ENCODE data around the gene FGFR3. TPM values are rescaled to one million over a fixed set of nuclear protein-coding genes. Genes with fewer than 3 reads are reported as not detected.

FGFR3 gene
- total and polyA plus RNA-seq, 9 of the 15 experiments (the other 6 are each of a cell fraction or from before 2014, with no cell fraction given) = 1.2 to 60.4 (median 12.7) TPM

DNA sequence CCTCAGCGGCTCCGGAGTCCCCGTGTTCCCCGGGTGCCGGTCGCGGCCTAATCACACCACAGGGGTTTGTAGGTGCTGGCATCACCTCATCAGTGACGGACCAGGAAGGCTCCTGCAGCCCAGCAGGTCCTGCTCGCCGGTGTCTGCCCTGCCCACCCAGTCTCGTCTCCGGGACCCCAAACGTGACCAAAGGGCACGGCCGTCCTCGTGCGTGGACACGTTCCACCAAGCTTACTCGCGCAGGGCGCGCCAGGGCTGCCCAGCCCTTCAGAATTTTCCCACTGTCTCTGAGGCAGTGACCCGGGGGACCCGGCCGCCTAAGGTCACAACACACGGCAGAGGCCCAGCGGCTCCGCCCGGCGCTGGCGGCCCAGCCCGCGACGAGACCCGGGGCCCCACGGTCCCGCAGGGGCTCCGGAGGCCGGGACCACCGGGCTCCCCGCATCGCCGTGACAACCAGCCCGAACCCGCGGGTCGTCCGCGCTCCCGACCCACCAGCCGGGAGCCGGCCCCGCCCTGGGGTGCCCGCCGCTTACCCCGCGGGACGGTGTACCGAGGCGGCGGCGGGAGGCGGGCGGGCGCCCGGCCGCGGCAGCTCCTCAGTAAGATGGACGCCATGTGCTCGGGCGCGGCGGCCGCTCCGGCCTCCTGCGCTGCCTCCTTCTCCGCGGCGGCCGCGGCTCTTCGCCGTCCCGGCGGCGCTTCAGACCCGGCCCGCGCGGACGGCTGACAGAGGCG is 62.4 kb downstream of the FGFR3 start (continued):
- TF ChIP-seq, protein P1, sequence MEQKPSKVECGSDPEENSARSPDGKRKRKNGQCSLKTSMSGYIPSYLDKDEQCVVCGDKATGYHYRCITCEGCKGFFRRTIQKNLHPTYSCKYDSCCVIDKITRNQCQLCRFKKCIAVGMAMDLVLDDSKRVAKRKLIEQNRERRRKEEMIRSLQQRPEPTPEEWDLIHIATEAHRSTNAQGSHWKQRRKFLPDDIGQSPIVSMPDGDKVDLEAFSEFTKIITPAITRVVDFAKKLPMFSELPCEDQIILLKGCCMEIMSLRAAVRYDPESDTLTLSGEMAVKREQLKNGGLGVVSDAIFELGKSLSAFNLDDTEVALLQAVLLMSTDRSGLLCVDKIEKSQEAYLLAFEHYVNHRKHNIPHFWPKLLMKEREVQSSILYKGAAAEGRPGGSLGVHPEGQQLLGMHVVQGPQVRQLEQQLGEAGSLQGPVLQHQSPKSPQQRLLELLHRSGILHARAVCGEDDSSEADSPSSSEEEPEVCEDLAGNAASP (IDR thresholded peaks at IDR 0.05) = no peak
- TF ChIP-seq ADNP (tag; IDR thresholded peaks at IDR 0.05) (no peak), CCAR2 (IDR thresholded peaks at IDR 0.05; ENCODE audit: low read depth, low read length) (no peak), FOXK2 (conservative IDR thresholded peaks at IDR 0.05 in 1 of 2, IDR thresholded peaks at IDR 0.05 in 1 of 2; ENCODE audit: low read depth in 2 of 2) (no peak), TAF15 (IDR thresholded peaks at IDR 0.05; ENCODE audit: low read depth, low read length) (no peak)
- TF ChIP-seq, protein P2, sequence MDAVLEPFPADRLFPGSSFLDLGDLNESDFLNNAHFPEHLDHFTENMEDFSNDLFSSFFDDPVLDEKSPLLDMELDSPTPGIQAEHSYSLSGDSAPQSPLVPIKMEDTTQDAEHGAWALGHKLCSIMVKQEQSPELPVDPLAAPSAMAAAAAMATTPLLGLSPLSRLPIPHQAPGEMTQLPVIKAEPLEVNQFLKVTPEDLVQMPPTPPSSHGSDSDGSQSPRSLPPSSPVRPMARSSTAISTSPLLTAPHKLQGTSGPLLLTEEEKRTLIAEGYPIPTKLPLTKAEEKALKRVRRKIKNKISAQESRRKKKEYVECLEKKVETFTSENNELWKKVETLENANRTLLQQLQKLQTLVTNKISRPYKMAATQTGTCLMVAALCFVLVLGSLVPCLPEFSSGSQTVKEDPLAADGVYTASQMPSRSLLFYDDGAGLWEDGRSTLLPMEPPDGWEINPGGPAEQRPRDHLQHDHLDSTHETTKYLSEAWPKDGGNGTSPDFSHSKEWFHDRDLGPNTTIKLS (IDR thresholded peaks at IDR 0.05; ENCODE audit: borderline replicate concordance, low read depth) = no peak
